GM12891 (cell line): ENCODE data around the gene INIP.

Experiments used
- POLR2A ChIP-seq: IDR thresholded peaks from 2 replicates; pipeline ENCODE4 v1.6.1; 2011; ENCODE audit warnings: low read depth, low read length, control low read depth
- TAF1 ChIP-seq: IDR thresholded peaks from 2 replicates; pipeline ENCODE4 v1.6.1; 2011; ENCODE audit warnings: low read depth, low read length, control low read depth

- TF ChIP-seq TAF1 (no peak), POLR2A (no peak)
Observed at GRCh38 chr9:112670991-112671625, 46.8 kb downstream of the INIP start.
